ENCODE results near the gene PGGHG.

PGGHG gene

DNA sequence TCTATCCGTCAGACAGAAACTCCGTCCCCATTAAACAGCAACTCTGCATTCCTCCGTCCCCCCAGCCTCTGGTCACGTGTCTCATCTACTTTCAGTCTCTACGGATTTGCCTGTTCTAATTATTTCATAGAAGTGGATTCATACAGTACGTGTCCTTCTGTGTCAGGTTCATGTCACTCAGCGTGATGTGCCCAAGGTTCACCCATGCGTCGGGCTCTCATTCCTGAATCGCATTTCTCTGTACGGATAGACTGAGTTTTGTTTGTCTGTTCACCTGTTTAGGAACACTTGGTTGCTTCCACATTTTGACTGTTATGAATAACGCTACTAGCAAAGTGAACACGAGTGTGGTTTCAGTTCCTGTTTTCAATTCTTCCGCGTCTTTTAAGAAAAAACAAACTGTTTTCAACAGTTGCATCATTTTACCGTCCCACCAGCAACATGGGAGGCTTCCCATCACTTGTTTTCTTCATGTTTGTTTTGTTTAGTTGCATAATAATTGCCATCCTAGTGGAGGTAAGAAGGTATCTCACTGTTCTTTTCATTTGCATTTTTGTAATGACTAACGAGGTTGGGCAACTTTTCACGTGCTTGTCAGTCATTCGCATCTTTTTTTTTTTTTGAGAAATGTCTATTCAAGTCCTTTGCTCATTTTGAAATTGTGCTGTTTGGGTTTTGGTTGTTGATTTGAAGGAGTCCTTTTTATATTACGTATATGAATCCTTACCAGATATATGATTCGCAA is 19.6 kb upstream of the PGGHG start:
- peak; percentile 99 for DNase-seq (ENCODE audit: low spot score)

- no peak for DNase-seq (ENCODE audit: low spot score)
Measured at GRCh38 chr11:270451-271318, 18.2 kb upstream of the PGGHG start.

- DNase-seq (ENCODE audit: low spot score) = no peak
Measured at GRCh38 chr11:271319-271715, 17.6 kb upstream of the PGGHG start.

DNA sequence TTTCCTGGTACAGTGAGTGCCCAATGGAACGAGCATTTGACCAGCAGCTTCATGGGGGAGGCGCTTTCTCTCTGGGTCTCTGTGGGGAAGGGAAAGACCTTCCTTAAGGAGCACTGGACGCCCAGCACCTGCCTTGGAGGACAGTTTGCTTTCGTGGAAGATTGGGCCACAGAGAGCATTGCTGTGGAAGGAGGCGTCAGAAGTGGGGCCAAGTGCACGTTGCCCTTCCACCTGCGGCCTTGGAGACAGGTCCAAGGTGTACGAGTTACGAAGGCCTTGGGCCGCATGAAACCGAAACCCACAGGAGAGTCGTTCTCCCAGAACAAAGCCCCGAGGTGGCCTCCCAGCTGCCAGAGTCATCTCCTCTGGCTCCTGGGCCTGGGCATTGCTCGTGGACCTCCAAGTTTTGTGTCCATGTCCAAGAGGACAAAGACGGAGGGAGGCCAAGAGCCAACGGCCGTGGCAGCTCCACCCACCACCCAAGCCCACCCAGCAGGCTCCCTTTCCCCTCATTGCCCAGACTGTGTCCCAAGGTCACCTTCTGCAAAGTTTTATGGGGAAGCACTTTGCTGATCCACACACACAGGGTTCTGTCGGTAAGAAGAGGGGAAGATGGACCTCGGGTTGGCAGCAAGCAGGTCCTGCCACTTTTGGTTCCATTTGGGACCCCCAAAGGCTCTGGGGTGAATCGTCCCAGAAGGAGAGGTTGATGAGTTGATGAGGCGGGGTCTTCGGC is 16.6 kb upstream of the PGGHG start:
- no peak for DNase-seq (ENCODE audit: low spot score)

DNA sequence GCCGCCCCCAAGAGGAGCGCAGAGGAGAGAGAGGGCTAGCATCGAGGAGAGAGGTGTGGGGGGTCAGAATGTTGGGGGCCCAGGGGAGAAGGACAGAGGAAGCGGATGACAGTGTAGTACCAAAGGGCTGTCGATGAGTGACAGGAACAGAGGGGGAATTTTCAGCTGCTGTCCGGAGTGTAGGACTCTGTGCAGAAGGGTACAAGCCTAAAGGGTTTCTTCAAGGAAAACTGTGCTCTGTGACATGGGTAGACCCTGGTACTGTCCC is 16.1 kb upstream of the PGGHG start:
- DNase-seq (ENCODE audit: low spot score) = no peak

DNA sequence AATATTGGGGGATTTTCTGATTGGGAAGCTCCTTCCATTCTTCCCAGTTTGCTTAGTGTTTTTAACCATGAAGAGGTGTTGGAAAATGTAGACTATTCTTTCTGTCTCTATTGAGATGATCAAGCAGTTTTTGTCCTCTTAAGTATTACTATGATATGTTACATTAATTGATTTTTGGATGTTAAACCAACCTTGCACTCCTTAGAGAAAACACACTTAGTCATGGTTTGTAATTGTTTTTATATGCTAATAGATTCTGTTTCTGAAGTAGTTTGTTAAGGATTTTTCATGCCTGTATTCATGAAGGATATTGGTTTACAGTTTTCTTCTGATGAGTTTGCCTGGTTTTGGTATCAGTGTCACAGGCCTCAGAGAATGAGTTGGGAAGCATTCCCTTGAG is 12.7 kb upstream of the PGGHG start:
- no peak for DNase-seq (ENCODE audit: low spot score)

DNA sequence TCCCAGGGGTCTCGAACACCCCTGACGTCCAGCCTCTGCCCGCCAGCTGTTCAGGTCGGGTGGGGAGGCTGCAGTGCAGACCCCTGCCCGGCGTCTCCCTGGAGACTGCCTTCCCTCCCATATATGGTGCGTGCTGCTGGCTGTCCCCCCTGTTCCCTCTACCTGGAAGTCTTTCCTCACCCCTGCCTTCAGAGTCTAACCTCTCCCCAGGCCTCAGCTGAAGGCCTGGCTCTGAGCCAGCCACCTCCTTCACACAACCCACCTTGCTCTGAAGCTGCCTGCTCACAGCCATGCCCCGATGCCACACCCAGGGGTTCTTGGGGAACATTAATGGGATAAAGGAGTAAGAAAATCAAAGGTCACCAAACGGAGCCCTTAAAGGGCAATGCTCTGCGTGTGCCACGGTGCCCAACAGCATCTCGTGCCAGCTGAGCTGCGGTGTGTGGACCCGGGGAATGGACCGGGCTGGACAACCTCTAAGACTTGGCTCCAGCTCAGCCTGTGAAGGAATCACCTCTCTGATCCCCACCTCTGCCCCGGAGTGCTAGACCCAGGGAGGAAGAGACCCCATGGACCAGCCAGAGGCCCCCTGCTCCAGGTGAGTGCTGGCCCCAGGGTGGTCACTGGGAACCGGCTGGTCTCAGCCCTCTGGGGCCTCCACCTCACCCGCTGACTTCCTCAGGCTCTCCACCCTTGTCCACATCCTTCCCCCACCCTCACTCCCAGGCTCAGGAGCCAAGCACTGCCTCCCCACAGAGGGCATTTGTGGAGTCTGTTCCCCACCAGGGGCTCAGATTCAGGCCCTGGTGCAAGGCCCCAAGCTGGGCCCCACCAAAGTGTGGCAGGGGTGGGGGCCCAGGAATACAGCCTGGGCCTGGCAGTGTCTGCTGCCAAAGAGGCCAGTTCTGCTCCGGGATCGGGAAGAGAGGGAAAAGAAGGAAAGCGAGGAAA is 10.7 kb upstream of the PGGHG start, which contains the start of gene NLRP6:
Gene NLRP6 (plus strand): TSS at position 407 of the 951 bp plus-strand sequence. CDS start 163 bp downstream, at position 570.
- no peak for DNase-seq (ENCODE audit: low spot score)

GRCh38 chr11:279040-279965 is 9.6 kb upstream of the PGGHG start:
- no peak for DNase-seq (ENCODE audit: low spot score)

DNA sequence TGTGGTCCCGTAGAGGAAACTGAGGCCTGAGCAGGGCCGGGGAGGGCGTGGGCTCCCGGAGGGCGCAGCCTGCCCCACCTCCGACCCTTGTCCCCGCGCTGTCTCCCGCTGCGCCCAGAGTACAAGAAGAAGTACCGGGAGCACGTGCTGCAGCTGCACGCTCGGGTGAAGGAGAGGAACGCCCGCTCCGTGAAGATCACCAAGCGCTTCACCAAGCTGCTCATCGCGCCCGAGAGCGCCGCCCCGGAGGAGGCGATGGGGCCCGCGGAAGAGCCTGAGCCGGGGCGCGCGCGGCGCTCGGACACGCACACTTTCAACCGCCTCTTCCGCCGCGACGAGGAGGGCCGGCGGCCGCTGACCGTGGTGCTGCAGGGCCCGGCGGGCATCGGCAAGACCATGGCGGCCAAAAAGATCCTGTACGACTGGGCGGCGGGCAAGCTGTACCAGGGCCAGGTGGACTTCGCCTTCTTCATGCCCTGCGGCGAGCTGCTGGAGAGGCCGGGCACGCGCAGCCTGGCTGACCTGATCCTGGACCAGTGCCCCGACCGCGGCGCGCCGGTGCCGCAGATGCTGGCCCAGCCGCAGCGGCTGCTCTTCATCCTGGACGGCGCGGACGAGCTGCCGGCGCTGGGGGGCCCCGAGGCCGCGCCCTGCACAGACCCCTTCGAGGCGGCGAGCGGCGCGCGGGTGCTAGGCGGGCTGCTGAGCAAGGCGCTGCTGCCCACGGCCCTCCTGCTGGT is 8.8 kb upstream of the PGGHG start:
- DNase-seq (ENCODE audit: low spot score) = no peak

- no peak for DNase-seq (ENCODE audit: low spot score)
Measured at GRCh38 chr11:280706-281485, 8.0 kb upstream of the PGGHG start.

DNA sequence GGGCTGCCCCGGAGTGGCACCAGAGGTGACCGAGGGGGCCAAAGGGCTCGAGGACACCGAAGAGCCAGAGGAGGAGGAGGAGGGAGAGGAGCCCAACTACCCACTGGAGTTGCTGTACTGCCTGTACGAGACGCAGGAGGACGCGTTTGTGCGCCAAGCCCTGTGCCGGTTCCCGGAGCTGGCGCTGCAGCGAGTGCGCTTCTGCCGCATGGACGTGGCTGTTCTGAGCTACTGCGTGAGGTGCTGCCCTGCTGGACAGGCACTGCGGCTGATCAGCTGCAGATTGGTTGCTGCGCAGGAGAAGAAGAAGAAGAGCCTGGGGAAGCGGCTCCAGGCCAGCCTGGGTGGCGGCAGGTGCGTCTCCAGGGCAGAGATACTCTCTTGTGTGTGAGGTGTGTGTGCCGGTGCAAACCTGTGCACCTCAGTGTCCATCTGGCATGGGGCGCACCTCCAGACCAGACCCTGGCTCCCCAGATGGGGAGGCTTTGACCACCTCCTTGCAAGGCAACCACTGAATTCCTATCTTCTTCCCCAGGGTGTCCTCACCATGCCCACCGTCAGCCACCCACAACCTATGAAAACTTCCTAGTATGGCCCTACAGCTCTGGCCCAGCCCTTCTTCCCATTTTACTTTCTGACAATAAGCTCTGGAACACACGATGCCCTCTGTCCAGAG is 7.3 kb upstream of the PGGHG start:
- DNase-seq (ENCODE audit: low spot score) = no peak

- DNase-seq (ENCODE audit: low spot score) = no peak
Measured at GRCh38 chr11:282171-282570, 6.8 kb upstream of the PGGHG start.

- no peak for DNase-seq (ENCODE audit: low spot score)
Measured at GRCh38 chr11:282630-283360, 6.1 kb upstream of the PGGHG start.

DNA sequence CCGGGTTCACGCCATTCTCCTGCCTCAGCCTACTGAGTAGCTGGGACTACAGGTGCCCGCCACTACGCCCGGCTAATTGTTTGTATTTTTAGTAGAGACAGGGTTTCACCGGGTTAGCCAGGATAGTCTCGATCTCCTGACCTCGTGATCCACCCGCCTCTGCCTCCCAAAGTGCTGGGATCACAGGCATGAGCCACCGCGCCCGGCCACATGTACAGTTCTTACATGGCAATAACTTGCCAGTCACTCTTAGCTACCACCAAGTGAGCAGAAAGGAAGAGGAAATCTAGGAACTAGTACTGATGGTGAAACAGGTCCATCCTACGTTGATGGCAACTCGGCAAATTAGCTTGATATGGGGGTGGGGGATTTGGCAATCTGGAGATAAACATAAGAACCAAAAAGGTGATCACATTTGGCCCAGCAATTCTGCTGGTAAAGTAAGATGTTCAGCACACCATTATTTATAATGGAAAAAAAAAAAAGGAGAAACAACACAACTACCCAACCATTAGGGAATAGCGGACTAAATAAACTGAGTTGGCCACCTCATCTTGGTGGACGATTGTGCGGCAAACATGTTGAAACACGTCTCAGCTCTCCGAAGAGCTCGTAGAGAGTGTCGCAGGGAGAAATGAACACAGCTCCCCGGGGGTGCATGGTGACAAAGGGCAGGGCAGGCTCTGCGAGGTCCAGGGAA is 5.4 kb upstream of the PGGHG start:
- no peak for DNase-seq (ENCODE audit: low spot score)

DNA sequence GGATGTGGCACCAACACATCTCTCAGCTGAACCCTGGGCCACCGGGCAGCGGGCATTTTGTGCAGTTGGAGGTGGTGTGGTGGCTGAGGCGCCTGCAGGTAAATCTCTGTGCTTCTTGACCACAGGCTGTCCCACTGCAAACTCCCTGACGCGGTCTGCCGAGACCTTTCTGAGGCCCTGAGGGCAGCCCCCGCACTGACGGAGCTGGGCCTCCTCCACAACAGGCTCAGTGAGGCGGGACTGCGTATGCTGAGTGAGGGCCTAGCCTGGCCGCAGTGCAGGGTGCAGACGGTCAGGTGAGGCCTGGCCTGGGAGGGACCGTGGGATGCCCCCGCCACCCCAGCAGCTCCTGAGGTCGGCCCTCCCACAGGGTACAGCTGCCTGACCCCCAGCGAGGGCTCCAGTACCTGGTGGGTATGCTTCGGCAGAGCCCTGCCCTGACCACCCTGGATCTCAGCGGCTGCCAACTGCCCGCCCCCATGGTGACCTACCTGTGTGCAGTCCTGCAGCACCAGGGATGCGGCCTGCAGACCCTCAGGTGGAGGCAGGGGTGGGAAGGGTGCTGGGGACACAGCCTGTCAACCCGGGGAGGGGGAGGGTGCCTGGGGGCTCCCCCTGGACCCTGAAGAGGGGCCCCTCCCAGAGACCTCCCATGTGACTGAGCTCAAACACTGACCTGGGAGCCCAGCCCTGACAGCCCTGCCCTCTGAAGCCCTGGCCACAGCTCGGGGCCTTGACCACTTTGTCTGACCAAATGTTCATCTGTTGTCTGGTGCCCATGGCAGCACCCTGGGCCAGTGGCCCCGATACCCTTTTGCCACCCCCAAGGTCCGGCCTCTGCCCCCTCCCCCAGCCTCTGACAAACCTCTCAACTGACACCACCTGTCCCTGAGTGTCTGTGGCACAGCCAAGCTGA is 4.6 kb upstream of the PGGHG start:
- DNase-seq (ENCODE audit: low spot score) = no peak

All from NAMALWA (cell line).